Body of pancreas (tissue), 4 donors: ENCODE results near the gene SEMA3D.
A peak's percentile ranks its signal among the peaks of the same experiment; 100 is the strongest.

ENCODE experiments used
- POLR2A ChIP-seq, 3 donors: fragments of 450-650 bp; IDR thresholded peaks; one replicate each; pipeline ENCODE4 v1.6.1; 2016; ENCODE audit warnings: antibody characterized with exemption in 3 of 3, mild to moderate bottlenecking in 2 of 3
- TF ChIP-seq, protein P1 (sequence below), 7 experiments: fragments of 450-650 bp in 4 of 7; fragments of 200-600 bp in 3 of 7; sonication (generic) in 3 of 7; IDR thresholded peaks; one replicate each; pipeline ENCODE4 v1.5.1; 2016 to 2019; ENCODE audit warnings: antibody characterized with exemption in 7 of 7

DNA sequence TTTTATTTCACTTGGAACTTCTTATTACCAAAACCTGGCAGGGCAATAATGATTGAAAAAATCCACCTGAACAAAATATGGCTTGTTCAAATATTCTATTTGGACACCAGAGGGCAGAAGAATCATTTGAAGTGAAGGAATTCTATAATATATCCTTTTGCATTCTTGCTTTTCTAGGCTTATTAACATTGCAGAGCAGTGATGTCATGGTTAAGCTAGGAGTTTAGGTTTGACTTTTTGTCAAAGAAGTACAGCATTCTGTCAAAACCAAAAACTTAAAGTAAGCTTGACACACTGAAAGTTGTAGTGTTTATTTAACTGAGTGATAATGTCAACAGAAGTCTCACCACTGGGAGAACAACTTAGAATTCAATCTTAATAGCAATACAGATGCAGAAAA lies 156.0 kb downstream of the SEMA3D start:
- no peak for TF ChIP-seq POLR2A (IDR thresholded peaks at IDR 0.05)
- TF ChIP-seq, protein P1, sequence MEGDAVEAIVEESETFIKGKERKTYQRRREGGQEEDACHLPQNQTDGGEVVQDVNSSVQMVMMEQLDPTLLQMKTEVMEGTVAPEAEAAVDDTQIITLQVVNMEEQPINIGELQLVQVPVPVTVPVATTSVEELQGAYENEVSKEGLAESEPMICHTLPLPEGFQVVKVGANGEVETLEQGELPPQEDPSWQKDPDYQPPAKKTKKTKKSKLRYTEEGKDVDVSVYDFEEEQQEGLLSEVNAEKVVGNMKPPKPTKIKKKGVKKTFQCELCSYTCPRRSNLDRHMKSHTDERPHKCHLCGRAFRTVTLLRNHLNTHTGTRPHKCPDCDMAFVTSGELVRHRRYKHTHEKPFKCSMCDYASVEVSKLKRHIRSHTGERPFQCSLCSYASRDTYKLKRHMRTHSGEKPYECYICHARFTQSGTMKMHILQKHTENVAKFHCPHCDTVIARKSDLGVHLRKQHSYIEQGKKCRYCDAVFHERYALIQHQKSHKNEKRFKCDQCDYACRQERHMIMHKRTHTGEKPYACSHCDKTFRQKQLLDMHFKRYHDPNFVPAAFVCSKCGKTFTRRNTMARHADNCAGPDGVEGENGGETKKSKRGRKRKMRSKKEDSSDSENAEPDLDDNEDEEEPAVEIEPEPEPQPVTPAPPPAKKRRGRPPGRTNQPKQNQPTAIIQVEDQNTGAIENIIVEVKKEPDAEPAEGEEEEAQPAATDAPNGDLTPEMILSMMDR (IDR thresholded peaks at IDR 0.05): peak in 6 of 7 experiments; percentile 20 to 46 (median 36)
